NCI-H2227 treated with DMSO at 0.1 percent for 48 hours (cell line): ENCODE data around the gene TMEM245.
"Not testable (repeated sequence)": the region's sequence is repeated elsewhere in the genome, so short reads cannot be mapped to it uniquely, and the experiment has no call there.

Experiments
- DNase-seq: peaks from one replicate; lab custom pipeline; 2025; lab: John Stamatoyannopoulos, UW

The TMEM245 gene

GRCh38 chr9:108991479-108991878 is 128.3 kb downstream of the TMEM245 start:
- no peak for DNase-seq

- no peak for DNase-seq
These were observed 135.9 kb downstream of the TMEM245 start for GRCh38 chr9:108983885-108984284.

- no peak for DNase-seq
These were observed 138.9 kb downstream of the TMEM245 start for GRCh38 chr9:108980893-108981292.

GRCh38 chr9:108978205-108978604 is 141.5 kb downstream of the TMEM245 start:
- no peak for DNase-seq

GRCh38 chr9:108973895-108974294 is 145.9 kb downstream of the TMEM245 start:
- no peak for DNase-seq

GRCh38 chr9:108972626-108973209 is 147.0 kb downstream of the TMEM245 start:
- DNase-seq, result no peak

GRCh38 chr9:108972186-108972585 is 147.6 kb downstream of the TMEM245 start:
- no peak for DNase-seq

GRCh38 chr9:108971392-108971791 is 148.4 kb downstream of the TMEM245 start:
- not testable (repeated sequence) for DNase-seq

GRCh38 chr9:108967916-108968315 is 151.8 kb downstream of the TMEM245 start:
- no peak for DNase-seq
